Activated T-cell treated with anti-CD3 and anti-CD28 coated beads, Interleukin-2, amount 50 U/mL, for 4 hours (primary cell): ENCODE results near the gene TGM4. TPM values are rescaled to one million over a fixed set of nuclear protein-coding genes. Genes with fewer than 3 reads are reported as not detected.

ENCODE experiments used
- ATAC-seq, 2 donors: fragments of 200-7000 bp; cut with Tn5 transposase; one replicate each; pipeline ENCODE4 v1.10.0; 2021
- DNase-seq: peaks from one replicate; pipeline ENCODE4 v3.0.0-alpha.2; 2020
- H3K27me3 Mint-ChIP-seq: one replicate; pipeline ENCODE4 v1.8.0; 2021; ENCODE audit warnings: low read depth, mixed read lengths
- H3K36me3 Mint-ChIP-seq: one replicate; pipeline ENCODE4 v1.8.0; 2022; ENCODE audit warnings: mixed read lengths; ENCODE audit not compliant: insufficient read depth
- H3K4me1 Mint-ChIP-seq: one replicate; pipeline ENCODE4 v1.8.0; 2021; ENCODE audit warnings: low read depth, mixed read lengths
- H3K4me3 Mint-ChIP-seq: one replicate; pipeline ENCODE4 v1.8.0; 2021; ENCODE audit warnings: mild to moderate bottlenecking, moderate library complexity, mixed read lengths
- H3K9me3 Mint-ChIP-seq: one replicate; pipeline ENCODE4 v1.8.0; 2021; ENCODE audit warnings: mixed read lengths
- total RNA-seq, 3 donors: library from RNA; stranded (reverse); gene quantifications; one replicate each; pipeline ENCODE4 v1.2.1, GENCODE V29; 2021

Gene TGM4
- total RNA-seq, 3 donors from 2014 or later = not detected

DNA sequence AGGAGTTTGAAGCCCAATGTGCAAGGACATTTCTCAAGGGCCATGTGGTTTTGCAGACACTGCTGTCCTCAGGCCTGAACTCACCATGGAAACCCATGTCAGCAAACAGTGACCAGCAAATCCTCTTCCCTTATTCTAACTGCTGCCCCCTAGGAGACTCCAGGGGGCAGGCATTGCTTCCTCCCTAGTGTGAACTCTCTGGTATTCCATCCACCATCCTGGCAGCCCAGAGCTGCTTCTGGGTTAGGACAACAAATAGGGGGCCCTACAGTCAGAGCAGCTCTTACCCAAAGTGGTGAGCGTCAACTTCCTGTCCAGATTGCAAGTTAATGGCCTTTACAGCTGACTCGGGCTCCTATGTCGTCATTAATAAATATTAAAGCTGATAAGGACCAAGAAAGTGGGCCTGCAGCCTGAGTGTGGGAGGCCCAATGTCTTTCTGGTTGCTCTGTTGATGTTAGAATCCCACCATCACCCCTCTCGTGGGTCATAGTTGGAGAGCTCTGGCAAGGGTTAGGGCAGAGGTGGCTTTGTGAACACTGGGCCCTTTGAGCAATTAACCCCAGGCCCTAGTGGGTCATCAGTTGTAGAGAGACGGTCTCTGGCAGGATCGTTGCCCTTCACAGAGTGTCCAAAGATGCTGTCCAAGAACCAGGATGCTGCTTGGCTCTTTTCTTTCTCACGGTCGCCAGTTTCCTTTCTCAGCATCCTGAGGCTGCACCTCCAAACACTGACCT is 41.5 kb downstream of the TGM4 start:
- Mint-ChIP-seq H3K9me3 (no peaks in the 10 kb centered on the region), H3K4me1 (no peaks in the 10 kb centered on the region), H3K4me3 (no peak overlapping the region), H3K27me3 (peaks cover 1% of the 10 kb centered on the region), H3K36me3 (peaks cover 14% of the 10 kb centered on the region)
- ATAC-seq (no peak), DNase-seq (no peak)

DNA sequence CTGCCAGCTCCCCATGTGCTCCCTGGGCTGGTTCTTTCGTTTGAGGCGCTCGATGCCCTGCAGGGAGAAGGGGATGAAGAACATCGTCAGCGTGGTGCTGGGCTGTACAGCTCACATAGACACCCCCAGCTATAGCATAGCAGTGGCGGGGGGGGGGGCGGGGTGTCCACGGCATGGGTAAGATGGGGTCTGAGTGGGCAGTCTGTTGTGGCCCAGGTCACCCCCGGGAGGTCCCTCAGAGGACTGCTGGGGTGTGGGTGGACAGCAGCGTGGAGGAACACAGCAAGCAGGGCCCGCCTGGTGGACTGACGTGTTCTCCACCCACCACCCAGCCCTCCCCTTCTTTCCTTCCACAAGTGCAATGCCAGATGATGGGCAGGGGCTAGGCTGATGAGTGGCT is 43.7 kb downstream of the TGM4 start:
- H3K9me3 Mint-ChIP-seq = no peaks in the 10 kb centered on the region
- ATAC-seq = no peak
- no peak overlapping the region for H3K4me3 Mint-ChIP-seq
- H3K27me3 Mint-ChIP-seq = no peaks in the 10 kb centered on the region
- H3K36me3 Mint-ChIP-seq = peaks cover 16% of the 10 kb centered on the region
- H3K4me1 Mint-ChIP-seq = no peaks in the 10 kb centered on the region
- no peak for DNase-seq

DNA sequence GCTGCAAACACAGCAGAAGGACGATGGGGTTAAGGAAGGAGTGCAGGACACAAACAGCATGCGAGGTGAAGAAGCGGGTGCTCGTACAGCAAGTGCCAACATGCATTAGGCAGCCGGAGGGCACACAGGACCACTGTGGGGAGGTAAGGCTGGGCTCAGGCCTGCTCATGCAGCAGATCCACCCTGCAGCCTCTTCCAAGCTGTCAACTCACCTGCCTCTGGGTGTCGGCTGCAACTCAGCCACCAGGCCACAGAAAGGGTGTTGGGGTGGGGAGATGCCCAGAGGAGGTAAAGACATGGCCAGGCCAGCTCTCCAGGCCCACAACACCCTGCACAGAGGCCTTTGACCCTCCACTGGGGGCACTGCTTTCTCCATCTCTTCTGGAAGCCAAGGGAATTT is 44.2 kb downstream of the TGM4 start:
- Mint-ChIP-seq H3K9me3 (no peaks in the 10 kb centered on the region), H3K4me1 (no peaks in the 10 kb centered on the region), H3K4me3 (no peak overlapping the region), H3K36me3 (peaks cover 16% of the 10 kb centered on the region), H3K27me3 (no peaks in the 10 kb centered on the region)
- DNase-seq = no peak
- no peak for ATAC-seq

DNA sequence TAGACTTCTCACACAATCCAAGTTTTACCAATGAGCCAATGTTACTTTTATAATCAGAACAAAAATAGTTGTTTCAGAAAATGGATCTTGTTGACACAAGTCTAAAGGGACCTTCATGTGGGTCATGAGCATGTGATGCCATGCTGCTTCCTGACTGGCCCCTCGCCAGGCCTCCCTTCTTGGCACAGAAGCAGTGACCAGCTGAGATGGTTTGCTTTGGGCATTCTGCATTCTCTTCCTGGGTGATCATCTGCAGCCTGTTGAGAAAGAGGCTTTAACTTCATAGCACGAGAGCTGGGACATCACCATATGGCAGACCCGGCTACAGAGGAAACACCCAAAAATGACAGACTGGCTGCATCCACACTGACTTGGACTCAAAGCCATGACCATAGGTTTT is 45.7 kb downstream of the TGM4 start:
- Mint-ChIP-seq H3K9me3 (no peaks in the 10 kb centered on the region), H3K4me3 (no peak overlapping the region), H3K4me1 (no peaks in the 10 kb centered on the region), H3K27me3 (no peaks in the 10 kb centered on the region), H3K36me3 (peaks cover 16% of the 10 kb centered on the region)
- DNase-seq (no peak), ATAC-seq (no peak)

DNA sequence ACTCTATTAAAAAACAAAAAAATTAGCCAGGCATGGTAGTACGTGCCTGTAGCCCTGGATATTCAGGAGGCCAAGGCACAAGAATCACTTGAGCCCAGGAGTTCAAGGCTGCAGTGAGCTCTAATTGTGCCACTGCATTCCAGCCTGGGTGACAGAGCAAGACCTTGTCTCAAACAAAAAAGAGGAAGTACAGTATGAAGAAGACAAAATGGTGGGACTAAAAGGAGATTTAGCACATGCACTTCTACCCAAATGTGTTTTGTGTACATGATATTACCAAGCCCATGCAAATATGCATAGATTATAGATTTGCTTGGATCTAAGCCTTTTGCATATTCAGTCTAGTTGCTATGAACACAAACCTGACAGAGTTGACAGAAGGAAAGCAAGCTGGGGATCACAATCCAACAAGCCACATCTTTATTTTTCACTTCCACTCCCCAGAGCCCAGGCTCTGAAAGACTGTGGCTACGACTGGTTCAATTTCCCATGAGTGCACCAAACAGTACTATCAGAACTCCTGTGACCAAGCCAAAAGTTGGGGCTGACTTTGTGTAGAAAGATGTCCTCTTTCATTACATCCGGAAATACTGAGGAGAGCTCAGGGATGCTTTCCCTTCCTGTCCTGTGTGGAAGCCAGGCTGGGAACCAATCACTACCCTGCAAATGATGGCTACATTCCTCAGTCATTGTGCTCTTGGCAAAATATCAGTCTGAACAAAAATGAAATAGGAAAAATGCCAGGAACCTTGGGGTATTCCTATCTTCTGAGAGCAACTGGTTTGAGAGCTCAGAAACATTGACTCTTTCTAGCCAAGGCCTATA is 49.4 kb downstream of the TGM4 start:
- Mint-ChIP-seq H3K27me3 (no peaks in the 10 kb centered on the region), H3K9me3 (no peaks in the 10 kb centered on the region), H3K4me3 (no peak overlapping the region), H3K36me3 (peaks cover 27% of the 10 kb centered on the region), H3K4me1 (no peaks in the 10 kb centered on the region)
- DNase-seq = no peak
- no peak for ATAC-seq

DNA sequence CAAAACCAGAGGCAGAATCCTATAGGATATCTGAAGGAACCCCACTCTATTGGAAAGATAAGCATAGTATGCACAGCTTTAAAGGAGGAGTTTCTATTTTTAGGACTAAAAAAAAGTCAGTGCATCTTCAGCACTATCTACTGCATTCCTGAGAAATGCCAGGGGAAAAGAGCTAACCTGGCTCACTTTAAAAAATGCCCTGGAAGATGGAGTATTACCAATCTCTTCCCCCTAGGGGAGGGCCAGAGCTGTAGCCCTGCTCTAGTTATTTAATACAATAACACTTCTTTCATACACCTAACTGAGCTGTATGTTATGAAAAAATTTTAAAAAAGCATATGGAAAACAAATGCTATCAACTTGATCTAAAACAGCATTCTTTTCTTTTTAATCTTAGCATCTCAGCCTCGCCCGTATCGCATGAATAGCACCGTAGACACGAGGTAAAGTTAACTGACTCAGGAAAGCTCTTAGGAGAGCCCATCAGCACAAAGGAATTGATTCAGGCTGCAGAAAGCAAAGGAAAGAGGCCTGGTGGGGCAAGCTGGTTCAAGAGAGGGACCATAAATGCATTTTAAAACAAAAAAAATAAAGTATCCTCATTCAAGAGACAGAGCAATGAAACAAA is 50.2 kb downstream of the TGM4 start:
- ATAC-seq (no peak), DNase-seq (no peak)
- Mint-ChIP-seq H3K4me3 (no peak overlapping the region), H3K9me3 (no peaks in the 10 kb centered on the region), H3K27me3 (no peaks in the 10 kb centered on the region), H3K36me3 (peaks cover 25% of the 10 kb centered on the region), H3K4me1 (no peaks in the 10 kb centered on the region)

DNA sequence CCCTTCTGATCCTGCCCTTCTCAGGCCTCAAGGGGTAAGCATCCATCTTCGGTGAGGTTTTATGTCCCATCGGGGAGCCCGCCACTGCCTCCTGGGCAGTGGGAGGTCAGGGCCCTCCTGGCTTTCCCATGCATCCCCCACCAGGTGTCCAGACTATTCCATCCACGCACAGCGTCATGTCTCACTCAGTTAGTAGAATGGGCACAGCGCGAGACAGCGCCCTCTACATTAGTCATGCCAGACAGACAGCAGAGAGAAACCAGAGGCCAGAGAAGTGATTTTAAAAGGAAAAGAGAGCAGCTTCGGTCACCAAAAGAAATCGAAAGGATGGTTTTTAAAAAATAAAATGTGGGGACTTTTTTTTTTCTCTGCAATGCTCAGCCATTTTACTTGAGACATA is 51.8 kb downstream of the TGM4 start:
- no peak overlapping the region for H3K4me3 Mint-ChIP-seq
- DNase-seq (no peak), ATAC-seq (no peak)
- H3K36me3 Mint-ChIP-seq = peaks cover 34% of the 10 kb centered on the region
- H3K27me3 Mint-ChIP-seq = no peaks in the 10 kb centered on the region
- H3K9me3 Mint-ChIP-seq = no peaks in the 10 kb centered on the region
- H3K4me1 Mint-ChIP-seq = no peaks in the 10 kb centered on the region

DNA sequence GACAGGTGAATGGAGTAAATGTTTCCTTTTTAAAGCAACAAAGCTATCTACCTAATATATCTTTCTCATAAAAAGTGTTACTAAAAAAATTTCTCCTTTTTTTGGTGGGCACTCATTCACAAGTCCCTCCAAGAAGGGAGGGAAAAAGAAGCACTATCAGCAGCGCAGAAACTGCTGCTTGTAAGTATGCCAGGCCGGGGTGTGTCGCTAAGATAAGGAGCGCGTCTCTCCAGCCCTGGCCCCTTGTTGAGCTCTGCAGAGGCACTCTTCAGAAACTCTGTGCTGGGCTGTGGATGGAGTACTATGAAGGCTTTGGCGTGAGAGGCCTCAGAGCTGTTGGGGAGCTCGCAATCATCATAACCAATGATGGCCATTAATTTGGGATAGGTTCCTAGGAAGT is 52.5 kb downstream of the TGM4 start:
- DNase-seq (no peak), ATAC-seq (no peak)
- H3K4me3 Mint-ChIP-seq = no peak overlapping the region
- H3K27me3 Mint-ChIP-seq = no peaks in the 10 kb centered on the region
- peaks cover 31% of the 10 kb centered on the region for H3K36me3 Mint-ChIP-seq
- no peaks in the 10 kb centered on the region for H3K4me1 Mint-ChIP-seq
- no peaks in the 10 kb centered on the region for H3K9me3 Mint-ChIP-seq

DNA sequence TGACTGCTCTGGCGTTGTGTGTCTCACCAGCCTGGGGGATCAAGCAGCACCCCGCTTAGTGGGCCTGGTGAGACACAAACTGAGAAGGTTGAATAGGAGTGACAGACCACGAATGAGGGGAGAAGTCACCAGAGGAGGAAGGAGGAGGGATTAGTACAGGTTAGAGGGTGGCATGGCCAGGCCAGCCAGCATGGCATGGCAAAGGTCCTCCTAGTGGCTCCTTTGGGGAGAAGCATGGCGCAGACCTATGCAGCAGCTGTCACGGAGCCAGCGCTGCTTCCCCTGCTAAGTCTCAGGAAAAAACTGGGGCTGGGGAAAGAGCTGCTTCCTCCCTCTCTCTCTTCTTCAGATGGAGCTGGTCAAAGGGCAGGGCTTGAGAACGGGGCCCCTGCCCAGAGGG is 53.0 kb downstream of the TGM4 start:
- DNase-seq (no peak), ATAC-seq (no peak)
- Mint-ChIP-seq H3K9me3 (no peaks in the 10 kb centered on the region), H3K36me3 (peaks cover 31% of the 10 kb centered on the region), H3K4me1 (no peaks in the 10 kb centered on the region), H3K27me3 (no peaks in the 10 kb centered on the region), H3K4me3 (no peak overlapping the region)

DNA sequence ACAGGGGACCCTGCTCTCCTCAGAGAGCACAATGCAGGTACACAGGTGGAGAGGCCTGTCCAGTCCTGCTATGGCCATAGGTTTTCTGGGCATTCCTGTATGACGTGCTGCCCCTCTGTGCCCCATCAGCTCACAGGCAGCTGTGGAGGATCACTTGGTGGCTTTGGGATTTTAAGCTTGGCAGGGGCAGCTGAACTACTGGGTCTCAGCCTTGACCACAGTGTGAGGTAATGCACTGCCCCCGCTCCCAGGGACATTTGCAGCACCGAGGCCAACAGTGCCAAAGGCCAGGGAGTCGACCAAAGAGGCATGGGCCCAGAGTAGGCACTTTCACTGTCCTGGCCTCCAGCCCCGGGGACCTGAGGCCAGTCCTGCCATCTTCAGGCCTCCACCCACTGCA is 55.4 kb downstream of the TGM4 start:
- no peaks in the 10 kb centered on the region for H3K9me3 Mint-ChIP-seq
- DNase-seq = no peak

DNA sequence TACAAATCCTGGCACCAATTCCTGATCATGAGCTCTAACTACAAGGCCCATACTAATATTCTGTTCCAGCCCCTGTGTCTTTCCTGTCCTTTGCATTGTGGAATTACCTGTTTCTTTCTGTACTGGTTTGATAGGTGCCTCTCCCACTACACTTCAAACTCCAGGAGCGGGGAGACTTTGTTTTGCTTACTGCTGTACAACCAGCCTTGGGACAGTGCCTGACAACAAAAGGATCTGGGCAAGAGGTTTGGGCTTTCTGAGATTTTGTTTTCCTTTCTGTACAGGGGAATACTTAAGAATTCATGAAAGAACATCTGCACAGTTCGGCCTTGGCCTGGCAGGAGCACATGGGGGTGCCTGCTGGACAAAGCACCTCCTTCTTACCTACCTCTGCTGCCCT is 56.5 kb downstream of the TGM4 start:
- H3K4me3 Mint-ChIP-seq = no peak overlapping the region
- no peaks in the 10 kb centered on the region for H3K27me3 Mint-ChIP-seq
- no peak for ATAC-seq
- no peak for DNase-seq
- peaks cover 3% of the 10 kb centered on the region for H3K4me1 Mint-ChIP-seq
- H3K36me3 Mint-ChIP-seq = peaks cover 32% of the 10 kb centered on the region
- no peaks in the 10 kb centered on the region for H3K9me3 Mint-ChIP-seq

More for the DNA sequence above, 55.4 kb downstream of the TGM4 start:
- no peaks in the 10 kb centered on the region for H3K4me1 Mint-ChIP-seq
- H3K4me3 Mint-ChIP-seq = no peak overlapping the region
- ATAC-seq = no peak
- peaks cover 36% of the 10 kb centered on the region for H3K36me3 Mint-ChIP-seq
- no peaks in the 10 kb centered on the region for H3K27me3 Mint-ChIP-seq

DNA sequence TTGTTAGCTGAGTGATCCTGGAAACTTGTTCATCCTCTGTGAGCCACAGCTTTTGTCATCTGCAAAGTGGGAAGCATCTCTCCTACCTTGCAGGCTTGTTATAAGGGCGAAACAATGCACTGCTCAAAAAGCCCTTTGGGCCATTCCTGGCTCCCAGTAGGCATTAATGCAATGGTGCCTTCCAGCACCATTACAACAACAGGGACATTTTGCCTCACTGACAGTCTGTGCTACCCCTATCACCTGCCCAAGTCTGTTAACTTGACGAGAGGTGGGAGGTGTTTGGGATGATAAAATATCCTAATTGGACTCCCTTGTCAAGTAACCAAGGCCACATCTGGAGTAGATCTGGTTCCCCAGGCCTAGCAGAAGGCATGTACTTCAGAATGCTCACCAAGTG is 57.4 kb downstream of the TGM4 start:
- no peak for ATAC-seq
- Mint-ChIP-seq H3K36me3 (peaks cover 35% of the 10 kb centered on the region), H3K27me3 (no peaks in the 10 kb centered on the region), H3K4me3 (no peak overlapping the region), H3K9me3 (no peaks in the 10 kb centered on the region), H3K4me1 (peaks cover 9% of the 10 kb centered on the region)
- no peak for DNase-seq

DNA sequence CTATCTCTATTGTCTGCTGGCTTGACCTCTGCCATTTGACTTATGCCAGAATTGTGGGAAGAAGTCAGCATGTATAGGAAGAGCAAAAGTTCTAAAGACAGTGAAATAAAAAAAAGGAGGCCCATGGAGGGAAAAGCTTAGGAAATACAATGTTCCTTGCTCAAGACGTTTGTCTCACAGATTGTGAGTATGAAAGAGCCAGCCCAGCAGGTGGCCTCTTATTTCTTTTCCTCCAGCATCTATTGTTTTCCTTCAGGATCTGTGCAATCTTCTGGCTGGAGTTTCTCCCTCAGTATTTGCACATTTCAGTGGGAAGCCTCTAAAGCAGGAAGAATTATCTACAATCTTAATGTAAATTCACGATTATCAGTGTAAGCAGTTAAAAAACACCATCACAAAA is 57.9 kb downstream of the TGM4 start:
- no peaks in the 10 kb centered on the region for H3K9me3 Mint-ChIP-seq
- peaks cover 9% of the 10 kb centered on the region for H3K4me1 Mint-ChIP-seq
- ATAC-seq = no peak
- peaks cover 32% of the 10 kb centered on the region for H3K36me3 Mint-ChIP-seq
- H3K27me3 Mint-ChIP-seq = no peaks in the 10 kb centered on the region
- H3K4me3 Mint-ChIP-seq = no peak overlapping the region
- DNase-seq = no peak

DNA sequence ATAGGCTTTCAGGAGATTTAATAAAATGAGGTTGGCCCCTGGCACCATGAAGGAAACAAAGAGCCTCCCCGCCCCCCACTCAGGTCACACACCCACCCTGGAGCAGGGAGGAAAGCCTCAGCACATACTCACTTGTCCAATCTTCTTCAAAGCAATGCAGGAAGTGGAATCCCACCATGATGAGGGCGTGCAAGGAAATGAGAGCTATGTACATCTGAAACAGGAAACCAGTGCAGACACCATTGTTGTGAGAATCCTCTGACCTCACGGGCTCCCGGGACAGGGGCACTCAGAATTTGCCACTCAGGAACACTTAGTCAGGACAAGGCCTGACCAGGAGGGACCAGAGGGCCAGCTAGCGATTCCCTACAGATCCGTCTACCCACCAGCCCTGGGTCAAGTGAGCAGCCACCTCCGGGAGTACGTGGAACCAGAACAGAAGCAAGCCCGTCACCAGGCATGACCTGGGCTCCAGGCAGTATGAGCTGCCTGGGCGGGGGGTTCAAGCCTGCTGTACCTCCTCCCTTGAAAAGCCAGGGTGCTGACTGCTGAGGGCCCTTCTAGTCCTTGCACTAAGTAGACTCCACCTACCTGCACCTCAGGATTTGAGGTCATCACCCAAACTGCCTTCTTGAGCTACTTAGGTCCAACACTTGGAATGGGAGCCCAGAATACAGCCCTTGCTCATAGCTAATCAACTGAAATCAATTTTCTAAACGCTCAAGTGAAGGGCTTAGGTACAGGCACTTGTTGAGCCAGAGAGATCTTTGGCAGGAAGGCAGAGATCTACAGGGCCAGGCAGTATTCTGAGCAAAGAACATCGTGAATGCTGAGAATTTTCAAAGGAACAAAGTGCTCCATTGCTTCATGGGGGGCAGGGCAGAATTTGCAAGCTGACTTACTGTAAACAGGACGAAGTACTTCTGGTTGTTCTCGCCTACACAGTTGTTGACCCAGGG is 58.9 kb downstream of the TGM4 start:
- H3K4me3 Mint-ChIP-seq = no peak overlapping the region
- no peaks in the 10 kb centered on the region for H3K27me3 Mint-ChIP-seq
- H3K4me1 Mint-ChIP-seq = peaks cover 9% of the 10 kb centered on the region
- ATAC-seq = no peak
- H3K9me3 Mint-ChIP-seq = no peaks in the 10 kb centered on the region
- H3K36me3 Mint-ChIP-seq = peaks cover 36% of the 10 kb centered on the region
- no peak for DNase-seq
